Adrenal gland (tissue), 5 donors: Measurements from ENCODE around the gene NDUFS5.

Source experiments
- POLR2A ChIP-seq, 2 donors: fragments of 450-650 bp; IDR thresholded peaks; one replicate each; pipeline ENCODE4 v1.6.1; 2017; ENCODE audit warnings: antibody characterized with exemption in 2 of 2, mild to moderate bottlenecking in 2 of 2, moderate library complexity in 1 of 2
- TF ChIP-seq, protein P1 (sequence below), 6 experiments: fragments of 450-650 bp in 4 of 6; fragments of 200-600 bp in 2 of 6; sonication (generic) in 1 of 6; IDR thresholded peaks; 1 replicate in 5 of 6; 2 replicates in 1 of 6; pipeline versions ENCODE4 v1.5.1 to v1.8.0; 2016 to 2021; ENCODE audit warnings: antibody characterized with exemption in 6 of 6, mild to moderate bottlenecking in 2 of 6, moderate library complexity in 1 of 6
- donor health status: DM: no; HTN: no; CAD: no.

DNA sequence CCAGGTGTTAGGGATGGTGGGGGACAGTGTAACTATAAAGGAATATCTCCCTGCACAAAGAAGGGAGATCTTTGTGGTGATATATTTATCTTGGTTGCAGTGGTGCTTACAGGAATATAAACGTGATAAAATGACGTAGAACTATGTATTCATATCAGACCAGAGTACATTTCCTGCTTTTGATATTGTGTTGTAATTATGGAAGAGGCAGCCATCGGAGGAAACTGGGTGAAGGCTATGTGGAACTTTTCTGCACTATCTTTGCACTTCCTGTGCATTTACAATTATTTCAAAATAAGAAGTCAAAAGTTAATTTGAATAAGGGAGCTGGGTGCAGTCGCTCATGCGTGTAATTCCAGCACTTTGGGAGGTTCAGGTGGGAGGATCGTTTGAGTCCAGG lies 37.6 kb downstream of the NDUFS5 start:
- TF ChIP-seq, protein P1, sequence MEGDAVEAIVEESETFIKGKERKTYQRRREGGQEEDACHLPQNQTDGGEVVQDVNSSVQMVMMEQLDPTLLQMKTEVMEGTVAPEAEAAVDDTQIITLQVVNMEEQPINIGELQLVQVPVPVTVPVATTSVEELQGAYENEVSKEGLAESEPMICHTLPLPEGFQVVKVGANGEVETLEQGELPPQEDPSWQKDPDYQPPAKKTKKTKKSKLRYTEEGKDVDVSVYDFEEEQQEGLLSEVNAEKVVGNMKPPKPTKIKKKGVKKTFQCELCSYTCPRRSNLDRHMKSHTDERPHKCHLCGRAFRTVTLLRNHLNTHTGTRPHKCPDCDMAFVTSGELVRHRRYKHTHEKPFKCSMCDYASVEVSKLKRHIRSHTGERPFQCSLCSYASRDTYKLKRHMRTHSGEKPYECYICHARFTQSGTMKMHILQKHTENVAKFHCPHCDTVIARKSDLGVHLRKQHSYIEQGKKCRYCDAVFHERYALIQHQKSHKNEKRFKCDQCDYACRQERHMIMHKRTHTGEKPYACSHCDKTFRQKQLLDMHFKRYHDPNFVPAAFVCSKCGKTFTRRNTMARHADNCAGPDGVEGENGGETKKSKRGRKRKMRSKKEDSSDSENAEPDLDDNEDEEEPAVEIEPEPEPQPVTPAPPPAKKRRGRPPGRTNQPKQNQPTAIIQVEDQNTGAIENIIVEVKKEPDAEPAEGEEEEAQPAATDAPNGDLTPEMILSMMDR (IDR thresholded peaks at IDR 0.05), result no peak
- TF ChIP-seq POLR2A (IDR thresholded peaks at IDR 0.05), result no peak
